ENCODE data around the gene TTLL4.

The TTLL4 gene

GRCh38 chr2:218708086-218708485, 2.5 kb upstream of the TTLL4 start:
- no peaks in the 10 kb centered on the region for H3K27me3 ChIP-seq (replicated peaks)
- DNase-seq = no peak
- TF ChIP-seq, protein P1, sequence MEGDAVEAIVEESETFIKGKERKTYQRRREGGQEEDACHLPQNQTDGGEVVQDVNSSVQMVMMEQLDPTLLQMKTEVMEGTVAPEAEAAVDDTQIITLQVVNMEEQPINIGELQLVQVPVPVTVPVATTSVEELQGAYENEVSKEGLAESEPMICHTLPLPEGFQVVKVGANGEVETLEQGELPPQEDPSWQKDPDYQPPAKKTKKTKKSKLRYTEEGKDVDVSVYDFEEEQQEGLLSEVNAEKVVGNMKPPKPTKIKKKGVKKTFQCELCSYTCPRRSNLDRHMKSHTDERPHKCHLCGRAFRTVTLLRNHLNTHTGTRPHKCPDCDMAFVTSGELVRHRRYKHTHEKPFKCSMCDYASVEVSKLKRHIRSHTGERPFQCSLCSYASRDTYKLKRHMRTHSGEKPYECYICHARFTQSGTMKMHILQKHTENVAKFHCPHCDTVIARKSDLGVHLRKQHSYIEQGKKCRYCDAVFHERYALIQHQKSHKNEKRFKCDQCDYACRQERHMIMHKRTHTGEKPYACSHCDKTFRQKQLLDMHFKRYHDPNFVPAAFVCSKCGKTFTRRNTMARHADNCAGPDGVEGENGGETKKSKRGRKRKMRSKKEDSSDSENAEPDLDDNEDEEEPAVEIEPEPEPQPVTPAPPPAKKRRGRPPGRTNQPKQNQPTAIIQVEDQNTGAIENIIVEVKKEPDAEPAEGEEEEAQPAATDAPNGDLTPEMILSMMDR (IDR thresholded peaks at IDR 0.05; ENCODE audit: low read depth, low read length, missing control alignments) = no peak
- no peak overlapping the region for H3K27ac ChIP-seq
- no peak overlapping the region for H3K4me3 ChIP-seq (ENCODE audit: low read depth, low read length)
- no peaks in the 10 kb centered on the region for H3K36me3 ChIP-seq (replicated peaks)
- in situ Hi-C loops (cut with HindIII; ENCODE audit: low pct_ligation_motif_present, low sequenced_read_pairs) = no loop called here

- Histone ChIP-seq H3K27me3 (replicated peaks) (no peaks in the 10 kb centered on the region), H3K27ac (no peak overlapping the region), H3K36me3 (replicated peaks) (no peaks in the 10 kb centered on the region), H3K4me3 (ENCODE audit: low read depth, low read length) (no peak overlapping the region)
- TF ChIP-seq, protein P1 (IDR thresholded peaks at IDR 0.05; ENCODE audit: low read depth, low read length, missing control alignments) = no peak
- in situ Hi-C loops (cut with HindIII; ENCODE audit: low pct_ligation_motif_present, low sequenced_read_pairs) = no loop called here
- DNase-seq = no peak
These were observed 727 bp upstream of the TTLL4 start for GRCh38 chr2:218709908-218710307.

DNA sequence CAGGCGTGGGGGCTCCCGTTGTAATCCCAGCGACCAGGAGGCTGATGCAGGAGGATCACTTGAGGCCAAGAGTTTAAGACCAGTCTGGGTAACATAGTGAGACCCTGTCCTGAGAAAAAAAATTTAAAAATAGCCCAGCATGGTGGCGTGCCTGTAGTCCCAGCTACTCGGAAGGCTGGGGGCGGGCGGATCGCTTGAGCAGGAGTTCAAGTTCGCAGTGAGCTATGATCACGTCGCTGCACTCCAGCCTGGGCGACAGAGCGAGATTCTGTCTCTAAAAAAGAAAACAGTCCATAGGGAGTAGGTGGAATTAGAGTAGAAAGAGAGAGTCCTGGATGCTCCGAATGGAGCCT, 325 bp upstream of the TTLL4 start:
- no peak for DNase-seq
- H3K27me3 ChIP-seq (replicated peaks) = no peaks in the 10 kb centered on the region
- no peaks in the 10 kb centered on the region for H3K36me3 ChIP-seq (replicated peaks)
- no peak overlapping the region for H3K27ac ChIP-seq
- in situ Hi-C loops (cut with HindIII; ENCODE audit: low pct_ligation_motif_present, low sequenced_read_pairs) = no loop called here
- TF ChIP-seq, protein P1 (IDR thresholded peaks at IDR 0.05; ENCODE audit: low read depth, low read length, missing control alignments) = no peak
- H3K4me3 ChIP-seq (ENCODE audit: low read depth, low read length) = peak overlapping the region; percentile 92

DNA sequence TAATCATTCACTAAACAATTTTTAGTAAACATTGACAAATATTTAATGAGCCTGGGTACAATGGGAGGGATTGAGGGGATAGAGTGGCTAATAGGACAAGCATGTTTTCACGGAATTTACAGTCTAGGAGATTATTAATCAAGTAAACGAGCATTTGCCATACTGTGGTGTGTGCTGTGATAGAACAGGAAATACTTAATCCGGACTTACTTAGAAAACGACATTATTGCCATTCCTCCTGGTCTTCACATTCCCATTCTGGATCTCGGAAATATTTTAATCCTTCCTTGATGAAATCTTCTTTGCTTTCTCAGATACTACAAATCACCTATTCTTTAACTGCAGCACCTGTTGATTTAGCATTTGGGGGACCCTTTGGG, 905 bp downstream of the TTLL4 start:
- in situ Hi-C loops (cut with HindIII; ENCODE audit: low pct_ligation_motif_present, low sequenced_read_pairs) = no loop called here
- no peak for DNase-seq
- Histone ChIP-seq H3K27ac (peak overlapping the region; percentile 78), H3K36me3 (replicated peaks) (no peaks in the 10 kb centered on the region), H3K27me3 (replicated peaks) (no peaks in the 10 kb centered on the region), H3K4me3 (ENCODE audit: low read depth, low read length) (peak overlapping the region; percentile 92)
- TF ChIP-seq, protein P1 (IDR thresholded peaks at IDR 0.05; ENCODE audit: low read depth, low read length, missing control alignments) = no peak

DNA sequence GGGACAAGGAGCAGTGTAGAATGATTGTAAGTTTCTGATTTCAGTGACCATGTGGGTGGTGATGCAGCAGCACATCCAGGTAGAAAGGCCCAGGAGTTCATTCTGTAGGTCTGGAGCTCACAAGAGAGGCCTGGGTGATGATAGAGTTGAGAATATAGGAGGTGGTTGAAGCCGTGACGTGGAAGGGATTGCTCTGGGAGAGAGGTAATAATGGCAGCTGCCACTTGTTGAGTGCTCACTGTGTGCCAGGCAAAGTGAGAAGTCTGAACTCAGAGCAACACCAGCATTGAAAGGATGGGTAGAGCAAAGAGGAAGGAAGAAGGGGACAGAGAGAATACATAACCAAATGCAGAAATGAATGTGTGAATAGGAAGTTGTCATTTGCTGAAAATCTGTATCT, 3.3 kb downstream of the TTLL4 start:
- no peak overlapping the region for H3K27ac ChIP-seq
- H3K27me3 ChIP-seq (replicated peaks) = no peaks in the 10 kb centered on the region
- in situ Hi-C loops (cut with HindIII; ENCODE audit: low pct_ligation_motif_present, low sequenced_read_pairs) = no loop called here
- TF ChIP-seq, protein P1 (IDR thresholded peaks at IDR 0.05; ENCODE audit: low read depth, low read length, missing control alignments) = no peak
- DNase-seq = no peak
- H3K36me3 ChIP-seq (replicated peaks) = no peaks in the 10 kb centered on the region
- no peak overlapping the region for H3K4me3 ChIP-seq (ENCODE audit: low read depth, low read length)

GRCh38 chr2:218716070-218716469, 5.4 kb downstream of the TTLL4 start:
- H3K27me3 ChIP-seq (replicated peaks) = no peaks in the 10 kb centered on the region
- H3K27ac ChIP-seq = no peak overlapping the region
- TF ChIP-seq, protein P1 (IDR thresholded peaks at IDR 0.05; ENCODE audit: low read depth, low read length, missing control alignments) = no peak
- in situ Hi-C loops (cut with HindIII; ENCODE audit: low pct_ligation_motif_present, low sequenced_read_pairs) = no loop called here
- no peak overlapping the region for H3K4me3 ChIP-seq (ENCODE audit: low read depth, low read length)
- DNase-seq = no peak
- peaks cover 2% of the 10 kb centered on the region for H3K36me3 ChIP-seq (replicated peaks)

Measured in brain microvascular endothelial cell (primary cell).